ENCODE data around the gene TMEM131. TPM values are rescaled to one million over a fixed set of nuclear protein-coding genes. Genes with fewer than 3 reads are reported as not detected.
"Not testable (repeated sequence)": the region's sequence is repeated elsewhere in the genome, so short reads cannot be mapped to it uniquely, and the experiment has no call there.

Gene TMEM131
- total RNA-seq, 2 donors from 2014 or later = 20.0 to 21.4 TPM

- no peaks in the 10 kb centered on the region for H3K27me3 ChIP-seq
- peaks cover 4% of the 10 kb centered on the region for H3K4me1 ChIP-seq
- H3K27ac ChIP-seq = no peak overlapping the region
- DNase-seq = no peak
- no peak overlapping the region for H3K4me3 ChIP-seq
- H3K9me3 ChIP-seq = no peaks in the 10 kb centered on the region
- no peaks in the 10 kb centered on the region for H3K36me3 ChIP-seq (replicated peaks in 1 of 2; ENCODE audit: insufficient read depth in 1 of 2, low read depth in 2 of 2)
- no peak for TF ChIP-seq POLR2A (IDR thresholded peaks at IDR 0.05)
- no peak for TF ChIP-seq CTCF (IDR thresholded peaks at IDR 0.05)
- no peak for ATAC-seq
- intact Hi-C loops (cut with DNase I) = no loop called here
- WGBS, 2 donors = 93% methylated on average over 5 of the region's 5 CpGs
Observed at GRCh38 chr2:97851172-97851571, 144.6 kb downstream of the TMEM131 start.

GRCh38 chr2:97849881-97850528, 145.7 kb downstream of the TMEM131 start:
- Histone ChIP-seq H3K27ac (no peak overlapping the region), H3K4me3 (no peak overlapping the region), H3K9me3 (no peaks in the 10 kb centered on the region), H3K36me3 (replicated peaks in 1 of 2; ENCODE audit: insufficient read depth in 1 of 2, low read depth in 2 of 2) (no peaks in the 10 kb centered on the region), H3K4me1 (peaks cover 4% of the 10 kb centered on the region), H3K27me3 (no peaks in the 10 kb centered on the region)
- no peak for TF ChIP-seq POLR2A (IDR thresholded peaks at IDR 0.05)
- no peak for TF ChIP-seq CTCF (IDR thresholded peaks at IDR 0.05)
- DNase-seq = no peak
- intact Hi-C loops (cut with DNase I) = no loop called here
- WGBS, 2 donors = 81 to 97% methylated on average over 3 of the region's 3 CpGs
- ATAC-seq = no peak

GRCh38 chr2:97848306-97848705, 147.4 kb downstream of the TMEM131 start:
- no peaks in the 10 kb centered on the region for H3K36me3 ChIP-seq (replicated peaks in 1 of 2; ENCODE audit: insufficient read depth in 1 of 2, low read depth in 2 of 2)
- H3K4me3 ChIP-seq = no peak overlapping the region
- no peaks in the 10 kb centered on the region for H3K9me3 ChIP-seq
- H3K27me3 ChIP-seq = no peaks in the 10 kb centered on the region
- no peak overlapping the region for H3K27ac ChIP-seq
- DNase-seq = no peak
- ATAC-seq = no peak
- peaks cover 8% of the 10 kb centered on the region for H3K4me1 ChIP-seq
- 88% methylated on average over 1 of the region's 1 CpG for WGBS, 2 donors
- intact Hi-C loops (cut with DNase I) = no loop called here
- no peak for TF ChIP-seq POLR2A (IDR thresholded peaks at IDR 0.05)
- no peak for TF ChIP-seq CTCF (IDR thresholded peaks at IDR 0.05)

GRCh38 chr2:97846716-97847115, 149.0 kb downstream of the TMEM131 start:
- 97 to 99% methylated on average over 11 of the region's 12 CpGs for WGBS, 2 donors
- ATAC-seq; H3K4me1 ChIP-seq; H3K27ac ChIP-seq; intact Hi-C loops (cut with DNase I); H3K27me3 ChIP-seq; DNase-seq; H3K9me3 ChIP-seq; H3K36me3 ChIP-seq (replicated peaks in 1 of 2; ENCODE audit: insufficient read depth in 1 of 2, low read depth in 2 of 2); H3K4me3 ChIP-seq: not testable (repeated sequence)

GRCh38 chr2:97845818-97846217, 149.9 kb downstream of the TMEM131 start:
- H3K9me3 ChIP-seq = no peaks in the 10 kb centered on the region
- WGBS, 2 donors = 85 to 89% methylated on average over 6 of the region's 6 CpGs
- no peak for DNase-seq
- H3K27ac ChIP-seq = no peak overlapping the region
- H3K4me1 ChIP-seq = peaks cover 8% of the 10 kb centered on the region
- no peak for TF ChIP-seq POLR2A (IDR thresholded peaks at IDR 0.05)
- TF ChIP-seq CTCF (IDR thresholded peaks at IDR 0.05) = no peak
- intact Hi-C loops (cut with DNase I) = no loop called here
- ATAC-seq = no peak
- no peak overlapping the region for H3K4me3 ChIP-seq
- H3K36me3 ChIP-seq (replicated peaks in 1 of 2; ENCODE audit: insufficient read depth in 1 of 2, low read depth in 2 of 2) = no peaks in the 10 kb centered on the region
- no peaks in the 10 kb centered on the region for H3K27me3 ChIP-seq
